Measurements from ENCODE around the gene PATE4. TPM values are rescaled to one million over a fixed set of nuclear protein-coding genes. Genes with fewer than 3 reads are reported as not detected.

Gene PATE4
- polyA plus RNA-seq, 1 of the 3 experiments (the other 2 are of a cell fraction), result not detected

GRCh38 chr11:125787827-125788226 is 45.3 kb upstream of the PATE4 start, which contains the start of gene PATE3:
Gene PATE3 (plus strand): TSS chr11:125788127. CDS start chr11:125788152, 25 bp downstream.
- no peak for TF ChIP-seq FOXM1 (IDR thresholded peaks at IDR 0.05; ENCODE audit: low read depth)
- no peak for TF ChIP-seq GATA2 (CRISPR knock-in tag; IDR thresholded peaks at IDR 0.05)
- no peak for TF ChIP-seq IRF3 (IDR thresholded peaks at IDR 0.05; ENCODE audit: low read depth, low read length)
- TF ChIP-seq NFIC (IDR thresholded peaks at IDR 0.05; ENCODE audit: borderline replicate concordance), result no peak
- no peak for TF ChIP-seq MAX (IDR thresholded peaks at IDR 0.05; ENCODE audit: low read depth)
- no peak for TF ChIP-seq POLR2AphosphoS5 (IDR thresholded peaks at IDR 0.05; ENCODE audit: low read depth, low read length)
- no peak for TF ChIP-seq JUND (IDR thresholded peaks at IDR 0.05)
- TF ChIP-seq SIN3A (IDR thresholded peaks at IDR 0.05; ENCODE audit: borderline replicate concordance, low read depth, low read length), result no peak
- no peak for TF ChIP-seq USF2 (IDR thresholded peaks at IDR 0.05; ENCODE audit: borderline replicate concordance, low read depth, low read length)
- TF ChIP-seq GABPA (IDR thresholded peaks at IDR 0.05; ENCODE audit: low read depth), result no peak
- TF ChIP-seq EP300 (IDR thresholded peaks at IDR 0.05; ENCODE audit: borderline replicate concordance in 1 of 2, low read depth in 1 of 2, low read length in 1 of 2), result no peak
- TF ChIP-seq TCF12 (IDR thresholded peaks at IDR 0.05), result no peak
- no peak for TF ChIP-seq MEF2A (IDR thresholded peaks at IDR 0.05; ENCODE audit: borderline replicate concordance, low read depth)
- no peak for TF ChIP-seq SMC3 (IDR thresholded peaks at IDR 0.05; ENCODE audit: low read depth, low read length)
- no peaks in the 10 kb centered on the region for H3F3A ChIP-seq (replicated peaks; ENCODE audit: insufficient read depth)
- no peaks in the 10 kb centered on the region for H3K36me3 ChIP-seq (replicated peaks in 1 of 2; ENCODE audit: control insufficient read depth in 1 of 2, insufficient read depth in 2 of 2, low read length in 1 of 2)
- ChIA-PET POLR2A (no interaction called here), CTCF (interaction anchor here (2.0 kb wide), 1 partner anchor 8 kb away, joined by 4 read pairs; no protein-coding TSS in a partner anchor)
- no peaks in the 10 kb centered on the region for H4K20me1 ChIP-seq (ENCODE audit: insufficient read depth)
- no peak for DNase-seq
- H3K4me3 ChIP-seq (ENCODE audit: low read depth in 2 of 2, low read length in 1 of 2), result no peak within 1 kb of the TSS
- no peaks in the 10 kb centered on the region for H3K4me1 ChIP-seq (ENCODE audit: control insufficient read depth in 1 of 2, insufficient read depth in 2 of 2, low read depth in 1 of 2, low read length in 1 of 2)
- H3K9ac ChIP-seq, result no peak within 1 kb of the TSS
- no peaks in the 10 kb centered on the region for H3K9me3 ChIP-seq
- no peak within 1 kb of the TSS for H2AFZ ChIP-seq (ENCODE audit: low read depth)
- 14% methylated on average over 2 of the region's 2 CpGs for WGBS (ENCODE audit: low lambda C conversion rate)
- no peaks in the 10 kb centered on the region for H3K9me2 ChIP-seq
- no peak within 1 kb of the TSS for H3K4me2 ChIP-seq
- no peak within 1 kb of the TSS for H3K27ac ChIP-seq (ENCODE audit: low read depth in 2 of 2, low read length in 1 of 2)
- no peaks in the 10 kb centered on the region for H3K79me2 ChIP-seq (ENCODE audit: insufficient read depth)
- H3K27me3 ChIP-seq (ENCODE audit: insufficient read depth), result no peaks in the 10 kb centered on the region

GRCh38 chr11:125790825-125791224 is 42.3 kb upstream of the PATE4 start:
- H3K9me2 ChIP-seq, result no peaks in the 10 kb centered on the region
- H4K20me1 ChIP-seq (ENCODE audit: insufficient read depth), result no peaks in the 10 kb centered on the region
- no peak overlapping the region for H3K4me2 ChIP-seq
- no peak for DNase-seq
- no peaks in the 10 kb centered on the region for H3K9me3 ChIP-seq
- H3K27me3 ChIP-seq (ENCODE audit: insufficient read depth), result no peaks in the 10 kb centered on the region
- no peaks in the 10 kb centered on the region for H3K36me3 ChIP-seq (replicated peaks in 1 of 2; ENCODE audit: control insufficient read depth in 1 of 2, insufficient read depth in 2 of 2, low read length in 1 of 2)
- WGBS (ENCODE audit: low lambda C conversion rate), result 66% methylated on average over 4 of the region's 4 CpGs
- H3K4me3 ChIP-seq (ENCODE audit: low read depth in 2 of 2, low read length in 1 of 2), result no peak overlapping the region
- no peak overlapping the region for H3K9ac ChIP-seq
- H3K4me1 ChIP-seq (ENCODE audit: control insufficient read depth in 1 of 2, insufficient read depth in 2 of 2, low read depth in 1 of 2, low read length in 1 of 2), result no peaks in the 10 kb centered on the region
- H3K79me2 ChIP-seq (ENCODE audit: insufficient read depth), result no peaks in the 10 kb centered on the region
- no peak for TF ChIP-seq EP300 (IDR thresholded peaks at IDR 0.05; ENCODE audit: borderline replicate concordance in 1 of 2, low read depth in 1 of 2, low read length in 1 of 2)
- POLR2A ChIA-PET, result no interaction called here
- no peaks in the 10 kb centered on the region for H3F3A ChIP-seq (replicated peaks; ENCODE audit: insufficient read depth)
- CTCF ChIA-PET, result no interaction called here
- no peak overlapping the region for H2AFZ ChIP-seq (ENCODE audit: low read depth)
- no peak overlapping the region for H3K27ac ChIP-seq (ENCODE audit: low read depth in 2 of 2, low read length in 1 of 2)
